Inflammatory macrophage treated with lipopolysaccharide for 4 hours (primary cell): Measurements from ENCODE around the gene SOX13.
A peak's percentile ranks its signal among the peaks of the same experiment; 100 is the strongest.
"Not testable (repeated sequence)": the region's sequence is repeated elsewhere in the genome, so short reads cannot be mapped to it uniquely, and the experiment has no call there.

ENCODE experiments used
- DNase-seq: peaks from one replicate; pipeline ENCODE4 v3.0.0-alpha.2; 2020

Gene SOX13

DNA sequence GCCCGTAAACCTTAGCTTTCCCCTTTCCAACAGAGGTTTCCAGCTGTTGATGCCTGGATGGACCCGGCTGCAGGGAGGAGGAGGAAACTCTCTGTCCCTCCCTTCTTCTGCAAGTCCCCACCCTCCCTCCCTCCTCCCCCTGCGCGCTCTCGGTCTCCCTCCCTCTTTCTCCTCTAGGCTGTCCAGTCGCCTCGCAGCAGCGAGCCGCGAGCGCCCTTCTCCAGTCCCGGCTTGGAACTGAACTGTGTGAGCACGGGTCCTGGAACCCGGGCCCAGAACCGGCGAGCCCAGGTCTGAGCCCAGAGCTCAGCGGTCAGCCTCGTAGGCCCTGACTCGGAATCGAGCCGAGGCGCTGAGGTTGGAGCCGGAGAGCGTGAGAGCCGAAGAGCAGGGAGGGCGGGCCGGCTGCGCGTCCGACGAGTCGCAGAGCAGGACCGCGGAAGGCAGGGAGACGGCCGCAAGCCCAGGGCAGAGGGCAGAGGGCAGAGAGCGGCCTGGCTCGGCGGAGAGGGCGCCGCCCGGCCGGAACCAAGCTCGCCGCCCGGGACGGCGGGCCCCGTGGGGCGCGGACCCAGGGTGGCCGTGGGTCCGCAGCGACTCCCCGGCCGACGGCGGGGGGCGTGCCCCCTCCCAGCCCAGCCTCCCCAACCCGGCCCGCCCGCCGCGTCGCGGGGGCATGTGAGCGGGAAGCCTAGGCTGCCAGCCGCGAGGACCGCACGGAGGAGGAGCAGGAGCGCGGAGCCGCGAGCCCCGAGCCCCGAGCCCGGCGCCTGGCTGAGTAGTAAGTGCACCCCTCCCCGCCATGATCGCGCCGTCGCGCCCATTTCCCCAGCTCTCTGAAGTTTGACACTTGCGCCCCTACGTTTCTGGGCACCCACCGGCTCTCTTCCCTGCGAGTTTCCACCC, at the start of gene SOX13:
SOX13 (plus strand) TSS at position 185 of the 906 bp plus-strand sequence. CDS start 39,801 bp downstream, outside the sequence.
- DNase-seq = peak; percentile 63

DNA sequence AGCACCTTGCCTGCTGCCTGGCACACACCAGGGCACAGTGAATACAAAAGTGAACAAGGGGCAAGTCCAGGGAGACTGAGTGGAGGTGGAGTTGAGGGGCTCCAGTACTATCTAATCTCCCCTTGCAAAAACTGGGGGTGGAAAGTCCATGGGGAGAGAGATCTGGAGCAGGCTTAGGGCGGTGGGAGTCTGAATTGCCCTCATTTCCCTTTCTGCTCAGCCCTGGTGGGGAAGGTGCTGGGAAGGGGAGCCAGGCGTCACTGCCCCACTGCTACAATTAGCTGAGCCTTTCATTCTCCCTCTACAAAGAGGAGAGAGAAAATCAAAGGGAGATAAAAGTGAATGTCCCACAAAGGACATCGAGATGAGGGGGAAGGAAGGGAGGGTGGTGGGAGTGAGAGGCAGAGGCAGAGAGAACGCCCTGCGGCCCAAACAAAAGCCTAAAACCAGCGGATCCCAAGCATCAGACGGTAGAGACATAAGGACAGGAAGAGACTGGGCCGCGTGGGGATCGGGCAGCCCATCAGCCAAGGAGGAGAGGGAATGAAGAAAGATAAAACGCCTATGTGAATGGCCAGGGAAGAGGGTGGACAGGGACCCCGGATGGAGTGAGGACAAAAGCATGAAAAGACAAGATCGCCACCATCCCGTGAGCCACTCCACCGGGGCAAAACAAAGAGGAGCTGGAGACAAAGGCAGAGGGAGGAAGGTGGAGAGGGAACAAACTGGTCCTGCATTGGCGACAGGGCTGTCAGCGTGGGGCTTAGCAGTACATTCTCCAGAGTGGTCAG, 46.8 kb upstream of the SOX13 start:
- no peak for DNase-seq

GRCh38 chr1:204027446-204027845, 45.5 kb upstream of the SOX13 start:
- no peak for DNase-seq

DNA sequence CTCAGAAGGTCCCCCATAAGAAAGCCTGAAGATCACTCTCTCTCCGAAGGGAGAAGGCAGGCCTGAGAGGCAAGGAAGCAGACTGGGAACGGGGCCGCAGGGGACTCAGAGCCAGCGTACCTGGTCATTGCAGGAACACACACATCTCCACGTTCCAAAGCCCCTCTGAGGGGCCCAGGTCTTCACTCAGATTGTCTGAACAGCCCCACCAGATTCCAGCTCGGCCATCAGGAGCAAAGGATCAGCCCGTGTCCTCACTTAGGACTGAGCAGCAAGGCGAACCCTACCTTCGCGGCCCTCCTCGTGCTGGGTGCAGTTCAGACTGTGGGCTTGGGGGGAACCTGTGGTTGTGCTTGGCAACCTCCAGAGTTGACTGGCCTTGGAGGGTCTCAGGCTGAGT, 43.9 kb upstream of the SOX13 start:
- no peak for DNase-seq

DNA sequence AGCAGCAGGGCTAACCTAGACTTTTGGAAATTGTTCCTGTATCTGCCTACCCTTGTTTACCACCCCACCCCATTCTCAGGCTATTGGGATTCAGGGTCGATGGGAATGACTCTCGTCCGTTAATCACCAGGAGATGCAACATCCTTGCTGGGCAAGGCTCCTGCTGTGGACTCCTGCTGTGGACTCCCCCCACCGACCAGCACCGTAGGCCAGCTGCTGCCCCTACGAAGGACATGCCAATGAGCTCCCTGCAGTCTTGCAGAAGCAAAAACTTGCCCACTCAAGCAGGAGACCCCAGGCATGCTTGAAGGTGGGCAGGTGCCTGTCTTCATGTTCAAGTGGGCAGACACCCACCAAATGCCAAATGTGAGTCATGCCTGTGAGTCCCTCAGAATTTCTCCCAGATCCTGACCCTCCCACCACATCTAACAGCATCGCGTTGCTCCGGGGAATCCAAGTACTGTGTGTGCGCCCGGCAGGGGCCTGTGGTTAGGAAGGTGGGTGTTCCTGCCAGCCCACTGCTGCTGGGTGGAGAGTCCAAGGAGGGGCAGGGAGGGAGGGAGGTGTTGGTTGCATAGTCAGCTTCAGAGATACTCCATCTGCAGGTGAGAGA, 41.7 kb upstream of the SOX13 start:
- DNase-seq = no peak

- no peak for DNase-seq
These were observed 40.2 kb upstream of the SOX13 start for GRCh38 chr1:204032642-204033235.

DNA sequence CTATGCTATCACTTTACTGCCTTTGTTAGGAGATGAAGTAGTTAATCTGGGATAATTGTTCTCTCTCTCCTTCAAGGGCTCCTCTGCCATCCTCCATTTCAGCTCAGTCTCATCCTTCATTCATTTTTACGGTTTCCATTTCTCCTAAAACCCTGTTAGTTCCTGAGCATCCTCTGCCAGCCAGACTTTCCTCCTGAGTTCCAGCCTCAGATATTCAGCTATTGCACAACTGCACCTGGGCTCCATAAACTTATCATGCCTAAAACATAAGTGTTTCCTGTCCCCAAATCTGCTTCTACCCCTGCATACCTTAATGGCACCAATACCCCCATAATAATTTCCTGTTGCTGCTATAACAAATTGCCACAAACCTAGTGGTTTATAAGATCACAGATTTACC, 39.6 kb upstream of the SOX13 start:
- no peak for DNase-seq

DNA sequence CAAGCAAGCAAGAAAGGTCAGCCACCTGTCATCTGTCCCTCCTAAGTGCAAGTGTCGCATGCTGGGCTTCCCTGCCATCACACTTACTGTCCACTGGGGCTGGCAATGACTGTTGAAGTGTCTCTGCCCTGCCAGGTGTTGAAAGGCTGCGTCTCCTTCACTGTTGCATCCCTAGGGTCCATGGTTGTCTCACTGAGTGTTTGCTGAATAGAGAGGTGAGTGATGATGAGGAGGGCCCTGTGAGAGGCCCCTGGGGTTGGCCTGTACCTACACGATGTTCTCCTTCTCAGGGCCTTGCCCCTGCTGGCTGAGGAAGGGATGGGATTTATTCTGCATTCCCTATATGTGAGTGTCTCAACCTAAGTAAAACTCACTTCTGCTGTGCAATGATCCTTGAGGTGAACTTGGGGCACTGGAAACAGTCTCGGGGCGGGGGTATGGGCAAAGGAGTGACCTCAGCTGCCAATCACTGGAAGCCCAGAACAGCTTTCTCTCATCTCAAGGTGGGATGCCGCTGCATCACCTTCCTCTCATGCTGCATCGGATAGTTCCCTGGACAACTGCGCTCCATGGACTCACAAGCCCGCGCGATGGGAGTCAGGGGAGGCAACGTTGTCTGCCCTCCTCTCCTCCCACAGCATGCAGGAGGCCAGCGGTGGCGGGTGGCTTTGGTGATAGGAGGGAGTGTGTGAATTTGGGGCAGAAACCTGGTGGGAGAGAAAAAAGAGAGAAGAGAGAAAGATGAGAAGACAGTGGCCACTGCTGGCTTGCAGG, 35.8 kb upstream of the SOX13 start:
- DNase-seq = no peak

GRCh38 chr1:204041232-204041767, 31.6 kb upstream of the SOX13 start:
- no peak for DNase-seq

DNA sequence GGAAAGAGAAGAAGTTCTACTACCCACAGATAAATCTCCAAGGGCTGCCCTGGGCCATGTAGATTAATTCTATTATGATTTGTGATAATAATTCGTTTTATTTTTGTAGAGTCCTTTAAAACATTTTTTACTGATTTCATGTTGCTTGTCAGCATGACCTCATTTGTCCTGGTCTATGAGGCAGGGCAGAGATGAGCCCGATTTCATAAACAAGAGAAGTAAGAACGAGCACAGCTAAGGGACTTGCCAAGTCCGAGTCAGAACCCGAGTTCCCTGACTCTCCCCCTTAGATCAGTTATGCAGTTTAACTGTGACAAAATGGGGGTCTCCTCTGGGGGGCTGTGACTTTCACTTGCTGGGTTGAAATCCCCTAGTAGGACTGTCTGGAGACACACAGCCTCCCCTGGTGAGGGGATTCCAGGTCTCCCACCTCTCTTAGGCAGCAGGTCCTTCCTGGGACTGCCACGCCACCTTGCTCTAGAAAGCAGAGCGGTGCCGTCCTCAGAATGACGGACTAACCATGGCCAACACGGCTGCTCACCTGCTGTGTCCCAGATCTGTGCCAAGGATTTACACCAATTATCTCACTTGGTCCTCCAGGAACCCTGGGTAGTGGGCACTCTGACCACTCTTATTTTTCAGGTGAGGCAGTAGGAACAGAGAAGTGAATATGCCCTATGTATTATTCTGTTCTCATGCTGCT, 31.0 kb upstream of the SOX13 start:
- no peak for DNase-seq

GRCh38 chr1:204042516-204042915, 30.4 kb upstream of the SOX13 start:
- peak; percentile 48 for DNase-seq

DNA sequence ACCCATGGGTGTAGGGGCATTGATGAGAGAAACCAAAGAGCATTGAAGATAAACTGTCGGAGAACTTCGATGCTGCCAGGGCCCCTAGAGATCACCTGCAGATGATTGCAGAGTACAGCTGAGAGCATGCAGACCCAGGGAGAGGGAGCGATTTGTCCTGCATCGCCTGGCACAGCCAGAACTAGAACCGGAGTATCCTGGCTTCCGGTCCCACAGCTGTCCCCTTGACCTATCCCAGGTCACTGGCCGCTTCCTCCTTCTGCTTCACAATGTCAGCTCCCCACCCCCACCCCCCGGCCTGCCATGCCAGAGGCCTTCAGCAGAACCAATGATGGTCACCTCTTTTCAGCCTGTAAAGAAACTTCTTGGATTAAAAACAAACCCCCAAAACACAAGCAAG, 29.2 kb upstream of the SOX13 start:
- DNase-seq = no peak

- DNase-seq = no peak
These were observed 28.5 kb upstream of the SOX13 start for GRCh38 chr1:204044448-204044847.

DNA sequence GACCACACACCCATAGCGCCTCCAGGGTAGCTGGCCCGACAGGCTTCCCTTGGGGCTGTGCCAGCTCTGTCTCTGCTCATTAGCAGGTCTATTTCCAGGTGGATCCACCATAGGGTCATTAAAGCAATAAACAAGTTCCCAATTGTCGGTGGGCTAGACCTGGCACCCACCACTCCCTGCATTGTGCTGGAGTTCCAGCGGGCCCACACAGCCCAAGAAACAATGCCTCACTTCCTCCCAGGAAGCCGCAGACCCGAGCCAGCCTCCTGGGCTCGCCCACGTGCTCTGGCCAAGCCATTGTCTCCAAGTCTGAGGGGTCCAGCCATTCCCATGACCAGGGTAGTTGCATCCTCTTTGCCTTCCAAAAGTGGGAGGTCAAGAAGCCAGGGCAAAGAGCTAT, 27.5 kb upstream of the SOX13 start:
- DNase-seq = peak; percentile 7

GRCh38 chr1:204046346-204046745, 26.6 kb upstream of the SOX13 start:
- DNase-seq = no peak

GRCh38 chr1:204048796-204049195, 24.1 kb upstream of the SOX13 start:
- not testable (repeated sequence) for DNase-seq

DNA sequence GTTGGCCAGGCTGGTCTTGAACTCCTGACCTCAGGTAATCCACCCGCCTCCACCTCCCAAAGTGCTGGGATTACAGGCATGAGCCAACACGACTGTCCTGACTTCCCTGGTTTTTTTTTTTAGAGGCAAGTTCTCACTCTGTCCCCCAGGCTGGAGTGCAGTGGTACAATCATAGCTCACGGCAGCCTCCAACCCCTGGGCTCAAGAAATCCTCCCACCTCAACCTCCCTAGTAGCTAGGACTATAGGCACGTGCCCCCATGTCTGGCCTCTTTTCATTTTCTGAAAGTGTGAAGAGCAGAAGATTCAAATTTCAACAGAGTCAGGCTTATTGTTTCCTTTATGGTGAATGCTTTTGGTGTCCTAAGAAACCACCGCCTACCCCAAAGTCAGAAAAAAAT, 21.7 kb upstream of the SOX13 start:
- no peak for DNase-seq

DNA sequence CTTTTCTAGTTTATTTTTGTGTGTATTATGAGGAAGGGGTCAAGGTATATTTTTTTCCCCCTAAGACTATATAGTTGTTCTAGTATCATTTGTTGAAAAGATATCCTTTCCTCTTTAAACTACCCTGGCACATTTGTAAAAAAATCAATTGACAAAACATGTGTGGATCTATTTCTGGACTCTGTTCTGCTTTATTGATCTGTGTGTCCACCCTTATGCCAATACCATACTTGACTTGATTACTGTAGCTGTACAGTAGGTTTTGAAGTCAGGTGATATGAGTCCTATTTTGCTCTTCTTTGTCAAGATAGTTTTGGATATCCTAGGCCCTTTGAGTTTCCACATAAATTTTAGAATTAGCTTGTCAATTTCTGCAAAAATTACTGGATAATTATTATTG, 21.2 kb upstream of the SOX13 start:
- DNase-seq = no peak

DNA sequence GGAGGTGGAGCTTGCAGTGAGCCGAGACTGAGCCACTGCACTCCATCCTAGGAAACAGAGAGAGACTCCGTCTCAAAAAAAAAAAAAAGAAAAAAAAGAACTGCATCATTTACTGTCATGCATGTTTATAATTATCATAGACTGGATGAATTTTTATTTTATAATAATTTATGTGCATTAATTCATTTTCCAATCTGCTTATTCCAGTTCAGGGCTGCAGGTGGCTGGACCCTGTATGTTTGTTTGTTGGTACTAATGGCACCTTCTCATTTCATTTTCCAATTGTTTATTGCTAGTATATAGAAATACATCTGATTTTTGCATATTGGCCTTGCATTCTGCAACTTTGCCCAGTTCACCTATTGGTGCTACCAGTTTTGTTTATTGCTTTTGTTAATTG, 19.0 kb upstream of the SOX13 start:
- no peak for DNase-seq

GRCh38 chr1:204059970-204060369, 12.9 kb upstream of the SOX13 start:
- no peak for DNase-seq

- DNase-seq = no peak
These were observed 10.8 kb upstream of the SOX13 start for GRCh38 chr1:204062106-204062505.
